ENCODE measurements around the gene GRK4.

DNA sequence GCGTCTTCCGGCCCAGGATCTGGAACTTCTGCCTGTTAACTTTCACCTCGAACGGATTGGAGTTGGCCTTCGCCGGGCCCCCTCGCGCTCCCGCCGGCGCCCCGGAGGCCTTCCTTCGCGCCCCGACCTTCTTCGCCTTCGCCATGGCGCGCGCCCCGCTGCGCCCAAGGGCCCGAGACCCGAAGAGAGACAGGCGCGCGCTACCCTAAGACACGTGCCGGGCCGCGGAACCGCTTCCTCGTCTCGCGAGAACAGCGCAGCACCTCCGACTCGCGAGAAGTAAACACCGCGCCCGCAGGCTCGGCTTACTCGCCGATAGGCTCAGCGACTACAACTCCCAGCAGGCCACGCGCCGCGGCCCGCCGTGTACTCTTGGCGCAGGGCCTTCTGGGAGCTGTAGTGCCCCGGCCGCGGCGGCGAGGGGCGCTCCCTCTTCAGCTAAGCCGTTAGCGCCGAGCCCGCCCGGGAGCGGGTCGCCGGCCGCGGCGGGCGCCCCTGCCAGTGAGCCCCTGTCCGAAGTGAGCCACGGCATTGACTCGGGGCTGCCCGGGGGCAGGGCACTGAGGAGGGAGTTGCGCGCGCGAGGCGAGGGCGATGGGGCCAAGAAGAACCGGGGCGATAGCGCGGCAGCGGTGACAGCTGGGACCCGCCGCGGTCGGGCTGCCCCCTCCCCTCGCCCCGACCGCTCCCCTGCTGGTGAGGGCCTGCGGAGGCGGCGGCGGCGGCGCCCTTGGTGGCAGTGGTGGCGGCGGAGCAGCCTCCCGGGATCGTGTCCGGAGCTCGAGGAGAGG lies at the start of gene GRK4, which contains the start of gene NOP14:
- TF ChIP-seq, protein P1, sequence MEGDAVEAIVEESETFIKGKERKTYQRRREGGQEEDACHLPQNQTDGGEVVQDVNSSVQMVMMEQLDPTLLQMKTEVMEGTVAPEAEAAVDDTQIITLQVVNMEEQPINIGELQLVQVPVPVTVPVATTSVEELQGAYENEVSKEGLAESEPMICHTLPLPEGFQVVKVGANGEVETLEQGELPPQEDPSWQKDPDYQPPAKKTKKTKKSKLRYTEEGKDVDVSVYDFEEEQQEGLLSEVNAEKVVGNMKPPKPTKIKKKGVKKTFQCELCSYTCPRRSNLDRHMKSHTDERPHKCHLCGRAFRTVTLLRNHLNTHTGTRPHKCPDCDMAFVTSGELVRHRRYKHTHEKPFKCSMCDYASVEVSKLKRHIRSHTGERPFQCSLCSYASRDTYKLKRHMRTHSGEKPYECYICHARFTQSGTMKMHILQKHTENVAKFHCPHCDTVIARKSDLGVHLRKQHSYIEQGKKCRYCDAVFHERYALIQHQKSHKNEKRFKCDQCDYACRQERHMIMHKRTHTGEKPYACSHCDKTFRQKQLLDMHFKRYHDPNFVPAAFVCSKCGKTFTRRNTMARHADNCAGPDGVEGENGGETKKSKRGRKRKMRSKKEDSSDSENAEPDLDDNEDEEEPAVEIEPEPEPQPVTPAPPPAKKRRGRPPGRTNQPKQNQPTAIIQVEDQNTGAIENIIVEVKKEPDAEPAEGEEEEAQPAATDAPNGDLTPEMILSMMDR (IDR thresholded peaks at IDR 0.05) = peak in 4 of 6 experiments; percentile 16 to 43 (median 38)
- TF ChIP-seq POLR2A (IDR thresholded peaks at IDR 0.05) = peak; percentile 24 to 75
